DMS79 (cell line): ENCODE results near the gene ZNF35.

Experiments used
- DNase-seq: peaks from one replicate; lab custom pipeline; 2025; lab: John Stamatoyannopoulos, UW

ZNF35 gene

GRCh38 chr3:44685128-44685800, 36.7 kb downstream of the ZNF35 start:
- DNase-seq: peak; percentile 43

GRCh38 chr3:44687898-44688297, 39.4 kb downstream of the ZNF35 start:
- DNase-seq: no peak
